Epithelial cell of esophagus (primary cell): ENCODE measurements around the gene HRNR.

Experiments
- DNase-seq: peaks from one replicate; pipeline ENCODE4 v3.0.0; 2010; ENCODE audit warnings: low read depth
- H3K4me3 ChIP-seq: 2 replicates; pipeline ENCODE4 v1.5.1; 2011; ENCODE audit warnings: mild to moderate bottlenecking, low read length, control low read depth
- CTCF ChIP-seq: IDR thresholded peaks from 2 replicates; pipeline ENCODE4 v1.5.1; 2011; ENCODE audit warnings: low read depth, mild to moderate bottlenecking, low read length, control low read depth, inconsistent platforms; ENCODE audit not compliant: insufficient read depth; ENCODE audit errors: missing control alignments

Gene HRNR

GRCh38 chr1:152170287-152170905 is 53.6 kb downstream of the HRNR start:
- DNase-seq: no peak
- TF ChIP-seq CTCF: no peak
- no peak overlapping the region for H3K4me3 ChIP-seq

GRCh38 chr1:152169366-152170025 is 54.5 kb downstream of the HRNR start:
- H3K4me3 ChIP-seq: no peak overlapping the region
- DNase-seq: no peak
- TF ChIP-seq CTCF: no peak

DNA sequence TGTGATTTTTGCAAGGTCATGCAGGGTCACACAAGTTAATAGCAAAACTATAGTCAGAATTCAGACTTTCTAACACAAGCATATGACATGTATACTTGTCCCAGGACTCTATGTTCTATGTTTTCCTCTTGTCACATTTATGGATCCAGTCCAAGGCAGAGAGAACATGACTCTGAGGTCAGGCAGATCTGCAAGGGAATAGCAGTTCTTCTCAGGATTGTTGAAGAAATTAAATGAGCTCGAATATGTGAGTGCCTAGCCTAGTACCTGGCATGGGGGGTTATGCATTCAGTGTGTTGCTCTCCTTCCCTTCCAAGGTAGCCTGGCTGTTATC is 55.5 kb downstream of the HRNR start:
- TF ChIP-seq CTCF: no peak
- no peak for DNase-seq
- no peak overlapping the region for H3K4me3 ChIP-seq

- DNase-seq: peak; percentile 99
- no peak for TF ChIP-seq CTCF
- no peak overlapping the region for H3K4me3 ChIP-seq
Measured at GRCh38 chr1:152167835-152168534, 56.0 kb downstream of the HRNR start.

DNA sequence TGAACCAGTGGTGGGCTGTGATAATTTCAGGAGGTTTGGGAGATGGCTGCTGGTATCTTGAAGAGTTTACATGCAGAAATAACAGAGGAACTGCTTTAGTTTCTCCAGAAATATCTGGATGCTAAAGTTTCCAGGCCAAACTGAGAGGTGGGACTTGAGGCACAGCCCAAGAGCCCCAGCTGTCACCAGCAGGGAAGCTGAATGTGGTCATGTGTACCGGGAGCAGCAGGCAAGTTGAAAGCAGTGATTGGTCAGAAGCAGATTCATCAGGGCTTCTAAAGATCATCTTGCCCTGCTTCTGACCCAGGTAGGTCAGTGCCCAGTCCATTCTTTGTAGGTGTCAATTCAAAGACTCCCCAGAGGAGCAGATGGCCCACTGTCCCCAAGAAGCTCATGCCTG is 57.0 kb downstream of the HRNR start:
- no peak overlapping the region for H3K4me3 ChIP-seq
- no peak for TF ChIP-seq CTCF

DNA sequence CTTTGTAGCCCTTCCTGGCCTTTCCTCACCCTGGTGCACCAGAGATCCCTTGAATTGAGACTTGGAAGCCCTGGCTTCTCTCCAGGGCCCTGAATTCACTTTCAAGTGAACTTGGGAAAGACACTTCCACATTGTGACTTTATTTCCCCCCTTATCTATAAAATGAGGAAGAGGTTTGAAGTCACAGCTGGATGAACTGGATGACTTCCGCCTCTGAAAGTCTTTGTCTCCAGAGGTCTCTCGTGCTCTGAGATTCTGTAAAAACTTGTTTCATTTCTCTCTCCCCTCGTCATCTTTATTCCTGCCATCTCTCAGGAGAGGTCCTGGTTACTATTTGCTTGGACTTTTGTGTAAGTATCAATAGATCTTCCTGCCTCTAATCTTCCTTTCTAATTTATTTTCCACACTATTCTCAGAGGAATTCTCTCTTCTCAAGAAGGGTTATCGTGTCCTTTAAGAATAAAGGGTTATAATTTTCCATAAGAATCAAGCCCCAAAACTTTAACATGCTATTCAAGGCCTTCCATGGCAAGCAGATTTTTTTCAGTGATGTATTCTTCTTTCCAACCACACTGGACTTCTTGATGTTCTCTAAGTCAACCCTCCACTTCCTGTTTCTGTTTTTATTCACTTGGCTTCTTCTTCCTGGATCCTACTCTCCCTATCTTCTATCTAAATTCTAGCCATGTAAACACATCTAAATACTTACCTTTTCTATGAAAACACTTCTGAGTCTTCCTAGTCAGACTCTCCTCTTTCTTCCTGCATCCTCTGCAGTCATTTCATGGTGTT is 58.5 kb downstream of the HRNR start:
- H3K4me3 ChIP-seq: no peak overlapping the region
- DNase-seq: no peak
- TF ChIP-seq CTCF: no peak

More for the DNA sequence above, 57.0 kb downstream of the HRNR start:
- no peak for DNase-seq
